Hepatocyte (in vitro differentiated cells): ENCODE data around the gene PLCH2. TPM values are rescaled to one million over a fixed set of nuclear protein-coding genes. Genes with fewer than 3 reads are reported as not detected.
A peak's percentile ranks its signal among the peaks of the same experiment; 100 is the strongest.

Experiments
- DNase-seq: peaks from one replicate; pipeline ENCODE4 v3.0.0-alpha.2; 2016; ENCODE audit warnings: low spot score
- H2AFZ ChIP-seq: fragments of 200-600 bp; sonication (generic); 2 replicates; pipeline ENCODE4 v1.6.0; 2016; ENCODE audit warnings: antibody characterized with exemption, mild to moderate bottlenecking
- H3K27ac ChIP-seq: fragments of 200-600 bp; sonication (generic); 2 replicates; pipeline ENCODE4 v1.5.1; 2016; ENCODE audit warnings: mild to moderate bottlenecking
- H3K27me3 ChIP-seq: fragments of 200-600 bp; sonication (generic); 2 replicates; pipeline ENCODE4 v1.6.1; 2016
- H3K36me3 ChIP-seq: fragments of 200-600 bp; sonication (generic); replicated peaks from 2 replicates; pipeline ENCODE4 v1.5.1; 2016; ENCODE audit warnings: low read depth; ENCODE audit not compliant: insufficient read depth
- H3K4me1 ChIP-seq: fragments of 200-600 bp; sonication (generic); 2 replicates; pipeline ENCODE4 v1.5.1; 2016; ENCODE audit warnings: mild to moderate bottlenecking, moderate library complexity; ENCODE audit not compliant: insufficient read depth
- H3K4me2 ChIP-seq: fragments of 200-600 bp; sonication (generic); 2 replicates; pipeline ENCODE4 v1.6.0; 2016
- H3K4me3 ChIP-seq: fragments of 200-600 bp; sonication (generic); 2 replicates; pipeline ENCODE4 v1.5.1; 2016; ENCODE audit warnings: mild to moderate bottlenecking
- H3K79me2 ChIP-seq: fragments of 200-600 bp; sonication (generic); 2 replicates; pipeline ENCODE4 v1.6.0; 2017; ENCODE audit warnings: mild to moderate bottlenecking
- H3K9me2 ChIP-seq: fragments of 200-600 bp; sonication (generic); replicated peaks from 2 replicates; pipeline ENCODE4 v1.6.0; 2017; ENCODE audit warnings: mild to moderate bottlenecking; ENCODE audit not compliant: insufficient read depth
- H3K9me3 ChIP-seq: fragments of 200-600 bp; sonication (generic); 2 replicates; pipeline ENCODE4 v1.5.1; 2016; ENCODE audit warnings: low read depth, mild to moderate bottlenecking
- H4K20me1 ChIP-seq: fragments of 200-600 bp; sonication (generic); 2 replicates; pipeline ENCODE4 v1.6.0; 2016; ENCODE audit warnings: mild to moderate bottlenecking; ENCODE audit not compliant: insufficient read depth, poor library complexity, severe bottlenecking
- EZH2 ChIP-seq: fragments of 200-600 bp; sonication (generic); IDR thresholded peaks from 2 replicates; pipeline ENCODE4 v1.6.1; 2016; ENCODE audit warnings: antibody characterized with exemption, mild to moderate bottlenecking, borderline replicate concordance
- EZH2phosphoT487 ChIP-seq: fragments of 200-600 bp; sonication (generic); IDR thresholded peaks from one replicate; pipeline ENCODE4 v1.6.1; 2018; ENCODE audit warnings: antibody characterized with exemption, mild to moderate bottlenecking, low read depth, moderate library complexity; ENCODE audit not compliant: unreplicated experiment, severe bottlenecking
- WGBS: methylation state at CpG from one replicate; pipeline ENCODE4 v1.1.6; 2016; ENCODE audit warnings: low lambda C conversion rate; ENCODE audit errors: missing lambda C conversion rate; 5-methylcytosine and 5-hydroxymethylcytosine counted together
- polyA plus RNA-seq: library from polyadenylated mRNA; unstranded; fragments of >200 nt; fragmentation: Nextera tagmentation; extraction: Ambion mirVana; gene quantifications from 2 replicates; pipeline ENCODE4 v1.2.1, GENCODE V29; 2016
- total RNA-seq: library from RNA; depleted of rRNA; stranded (reverse); fragments of >200 nt; gene quantifications from 2 replicates; pipeline ENCODE4 v1.2.3, GENCODE V29; 2014
- TF ChIP-seq, protein P1 (sequence below): fragments of 200-600 bp; sonication (generic); IDR thresholded peaks from 2 replicates; pipeline ENCODE4 v1.5.1; 2016; ENCODE audit warnings: antibody characterized with exemption, mild to moderate bottlenecking; ENCODE audit not compliant: poor library complexity

PLCH2 gene
- total and polyA plus RNA-seq, 2 experiments from 2014 or later: 1.3 to 3.4 TPM

GRCh38 chr1:2451741-2452140, 24.3 kb upstream of the PLCH2 start:
- no peaks in the 10 kb centered on the region for H3K36me3 ChIP-seq
- no peaks in the 10 kb centered on the region for H3K9me2 ChIP-seq
- TF ChIP-seq EZH2phosphoT487: no peak
- TF ChIP-seq, protein P1, sequence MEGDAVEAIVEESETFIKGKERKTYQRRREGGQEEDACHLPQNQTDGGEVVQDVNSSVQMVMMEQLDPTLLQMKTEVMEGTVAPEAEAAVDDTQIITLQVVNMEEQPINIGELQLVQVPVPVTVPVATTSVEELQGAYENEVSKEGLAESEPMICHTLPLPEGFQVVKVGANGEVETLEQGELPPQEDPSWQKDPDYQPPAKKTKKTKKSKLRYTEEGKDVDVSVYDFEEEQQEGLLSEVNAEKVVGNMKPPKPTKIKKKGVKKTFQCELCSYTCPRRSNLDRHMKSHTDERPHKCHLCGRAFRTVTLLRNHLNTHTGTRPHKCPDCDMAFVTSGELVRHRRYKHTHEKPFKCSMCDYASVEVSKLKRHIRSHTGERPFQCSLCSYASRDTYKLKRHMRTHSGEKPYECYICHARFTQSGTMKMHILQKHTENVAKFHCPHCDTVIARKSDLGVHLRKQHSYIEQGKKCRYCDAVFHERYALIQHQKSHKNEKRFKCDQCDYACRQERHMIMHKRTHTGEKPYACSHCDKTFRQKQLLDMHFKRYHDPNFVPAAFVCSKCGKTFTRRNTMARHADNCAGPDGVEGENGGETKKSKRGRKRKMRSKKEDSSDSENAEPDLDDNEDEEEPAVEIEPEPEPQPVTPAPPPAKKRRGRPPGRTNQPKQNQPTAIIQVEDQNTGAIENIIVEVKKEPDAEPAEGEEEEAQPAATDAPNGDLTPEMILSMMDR: no peak
- 41% methylated on average over 16 of the region's 18 CpGs for WGBS
- no peaks in the 10 kb centered on the region for H4K20me1 ChIP-seq
- DNase-seq: peak; percentile 46
- H3K79me2 ChIP-seq: no peaks in the 10 kb centered on the region
- no peaks in the 10 kb centered on the region for H3K9me3 ChIP-seq
- H3K27me3 ChIP-seq: no peaks in the 10 kb centered on the region
- H3K4me3 ChIP-seq: no peak overlapping the region
- no peak overlapping the region for H2AFZ ChIP-seq
- H3K27ac ChIP-seq: no peak overlapping the region
- no peaks in the 10 kb centered on the region for H3K4me1 ChIP-seq
- no peak overlapping the region for H3K4me2 ChIP-seq

DNA sequence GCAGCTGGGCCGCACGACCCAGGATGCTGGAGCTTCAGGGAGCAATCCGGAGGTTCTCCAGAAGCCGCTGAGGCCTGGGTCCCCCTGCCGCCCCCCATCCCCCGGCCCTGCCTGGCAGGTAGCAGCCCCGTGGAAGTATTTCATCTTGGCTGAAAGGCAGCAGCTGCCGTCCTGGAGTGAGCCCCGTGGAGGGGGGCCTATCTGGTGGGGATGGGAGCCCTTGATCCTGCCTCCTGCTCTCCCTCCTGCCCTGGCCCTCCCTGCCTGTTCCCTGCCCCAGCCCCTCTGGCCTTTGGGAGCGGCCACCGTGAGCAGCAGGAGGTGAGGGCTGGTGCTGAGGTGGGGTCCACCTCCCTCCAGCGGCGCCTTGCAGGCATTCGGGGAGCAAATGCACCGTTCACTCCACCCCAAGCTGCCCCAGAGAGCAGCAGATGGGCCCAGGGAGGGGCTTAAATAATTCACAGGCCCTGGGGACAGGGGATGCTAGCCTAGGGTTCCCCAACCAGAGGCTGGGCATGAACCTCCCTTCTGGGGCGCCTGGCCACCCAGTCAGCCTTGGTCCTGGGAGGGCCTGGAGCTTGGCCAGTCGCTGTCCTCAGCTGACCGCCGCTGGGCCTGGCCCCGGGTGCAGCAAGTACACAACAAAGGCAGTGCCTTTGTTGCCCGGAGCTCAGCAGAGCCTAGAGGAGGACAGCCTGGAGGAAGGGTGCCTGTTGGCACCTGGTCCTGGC, 23.7 kb upstream of the PLCH2 start:
- Histone ChIP-seq H3K79me2 (no peaks in the 10 kb centered on the region), H3K4me3 (no peak overlapping the region), H2AFZ (no peak overlapping the region), H4K20me1 (no peaks in the 10 kb centered on the region), H3K4me1 (no peaks in the 10 kb centered on the region), H3K9me3 (no peaks in the 10 kb centered on the region), H3K27me3 (no peaks in the 10 kb centered on the region), H3K27ac (no peak overlapping the region), H3K9me2 (no peaks in the 10 kb centered on the region), H3K4me2 (no peak overlapping the region), H3K36me3 (no peaks in the 10 kb centered on the region)
- DNase-seq: no peak
- WGBS: 74% methylated on average over 20 of the region's 21 CpGs
- TF ChIP-seq, protein P1: no peak
- TF ChIP-seq EZH2 (no peak), EZH2phosphoT487 (no peak)

- Histone ChIP-seq H3K4me3 (no peak overlapping the region), H2AFZ (no peak overlapping the region), H3K9me2 (no peaks in the 10 kb centered on the region), H3K4me1 (no peaks in the 10 kb centered on the region), H3K9me3 (no peaks in the 10 kb centered on the region), H4K20me1 (no peaks in the 10 kb centered on the region), H3K79me2 (no peaks in the 10 kb centered on the region), H3K27ac (no peak overlapping the region), H3K27me3 (no peaks in the 10 kb centered on the region), H3K4me2 (no peak overlapping the region), H3K36me3 (no peaks in the 10 kb centered on the region)
- WGBS: 92% methylated on average over 15 of the region's 19 CpGs
- DNase-seq: no peak
- TF ChIP-seq EZH2 (no peak), EZH2phosphoT487 (no peak)
- TF ChIP-seq, protein P1: no peak
Observed at GRCh38 chr1:2452932-2453315, 23.2 kb upstream of the PLCH2 start.
